H1 (cell line): ENCODE results near the gene MAGEB3. TPM values are rescaled to one million over a fixed set of nuclear protein-coding genes. Genes with fewer than 3 reads are reported as not detected.

Experiments
- CTCF ChIA-PET: fragments of 300-600 bp; sonication (Branson Sonifier 250); formaldehyde crosslinking; loops from one replicate; lab custom pipeline; 2021; ENCODE audit not compliant: partially characterized antibody; lab: Charles Lee
- POLR2A ChIA-PET: fragments of 300-600 bp; sonication (Branson Sonifier 250); formaldehyde crosslinking; loops from one replicate; lab custom pipeline; 2021; ENCODE audit warnings: inconsistent platforms; ENCODE audit not compliant: partially characterized antibody; lab: Charles Lee
- DNase-seq, 2 experiments: peaks; one replicate each; pipeline versions ENCODE4 v3.0.0 to v3.0.0-alpha.2; 2010 to 2022; ENCODE audit warnings: low spot score in 2 of 2, low read depth in 1 of 2, mixed read lengths in 1 of 2
- FAIRE-seq: peaks from 2 replicates; lab custom pipeline; 2011; peaks lifted over from hg19 to GRCh38; lab: Jason Lieb, UNC
- H2AFZ ChIP-seq: 2 replicates; pipeline ENCODE4 v1.8.1; 2012; ENCODE audit warnings: low read length, inconsistent platforms
- H2AK5ac ChIP-seq: 2 replicates; pipeline ENCODE4 v1.6.1; 2013; ENCODE audit warnings: low read depth, low read length
- H2BK120ac ChIP-seq: replicated peaks from 2 replicates; pipeline ENCODE3; 2013; ENCODE audit warnings: low read depth, low read length, inconsistent platforms
- H2BK12ac ChIP-seq: 2 replicates; pipeline ENCODE4 v1.6.1; 2013; ENCODE audit warnings: low read depth, low read length
- H2BK15ac ChIP-seq: 2 replicates; pipeline ENCODE4 v1.6.1; 2013; ENCODE audit warnings: low read length
- H2BK20ac ChIP-seq: 2 replicates; pipeline ENCODE4 v1.6.1; 2013; ENCODE audit warnings: low read length
- H2BK5ac ChIP-seq: 2 replicates; pipeline ENCODE4 v1.6.1; 2013; ENCODE audit warnings: low read depth, low read length
- H3K14ac ChIP-seq: 2 replicates; pipeline ENCODE4 v1.6.1; 2013; ENCODE audit warnings: inconsistent platforms; ENCODE audit not compliant: insufficient read length
- H3K18ac ChIP-seq: 2 replicates; pipeline ENCODE4 v1.6.1; 2013; ENCODE audit warnings: low read length; ENCODE audit errors: extremely low read depth
- H3K23ac ChIP-seq: 2 replicates; pipeline ENCODE4 v1.6.1; 2013; ENCODE audit warnings: inconsistent platforms; ENCODE audit not compliant: insufficient read length
- H3K23me2 ChIP-seq: 2 replicates; pipeline ENCODE4 v1.6.1; 2013; ENCODE audit warnings: low read depth, low read length
- H3K27ac ChIP-seq: 2 replicates; pipeline ENCODE4 v1.6.1; 2011; ENCODE audit warnings: low read depth, low read length, inconsistent platforms
- H3K27me3 ChIP-seq, 4 experiments: replicated peaks in 1 of 4; 1 replicate in 1 of 4; 2 replicates in 3 of 4; pipeline versions ENCODE4 v1.6.1 to v1.8.1; 2011 to 2013; ENCODE audit warnings: low read length in 3 of 4, mild to moderate bottlenecking in 3 of 4, inconsistent platforms in 2 of 4, mixed read lengths in 2 of 4, moderate library complexity in 1 of 4; ENCODE audit not compliant: control insufficient read depth in 3 of 4, insufficient read depth in 3 of 4; ENCODE audit errors: extremely low read depth in 1 of 4
- H3K36me3 ChIP-seq, 4 experiments: 2 replicates each; pipeline versions ENCODE4 v1.6.1 to v1.8.1; 2011 to 2013; ENCODE audit warnings: mild to moderate bottlenecking in 4 of 4, low read length in 3 of 4, moderate library complexity in 2 of 4, control low read depth in 1 of 4, inconsistent platforms in 1 of 4; ENCODE audit not compliant: insufficient read depth in 4 of 4, control insufficient read depth in 2 of 4
- H3K4ac ChIP-seq: replicated peaks from 2 replicates; pipeline ENCODE3; 2013; ENCODE audit warnings: low read length, low read depth, mixed read lengths, inconsistent platforms; ENCODE audit not compliant: insufficient read length
- H3K4me1 ChIP-seq, 4 experiments: replicated peaks in 1 of 4; 1 replicate in 1 of 4; 2 replicates in 3 of 4; pipeline versions ENCODE4 v1.6.1 to v1.8.1; 2011 to 2013; ENCODE audit warnings: low read length in 3 of 4, inconsistent platforms in 2 of 4, mixed read lengths in 1 of 4; ENCODE audit not compliant: insufficient read depth in 4 of 4, control insufficient read depth in 3 of 4
- H3K4me2 ChIP-seq, 2 experiments: 2 replicates each; pipeline versions ENCODE4 v1.6.1 to v1.8.1; 2011 to 2013; ENCODE audit warnings: low read depth in 2 of 2, low read length in 2 of 2, control low read depth in 1 of 2, inconsistent platforms in 1 of 2, mild to moderate bottlenecking in 1 of 2; ENCODE audit not compliant: insufficient read depth in 1 of 2
- H3K4me3 ChIP-seq, 4 experiments: fragments of 200-600, 300-600 bp in 1 of 4; sonication (generic), shearing (Covaris generic), sonication (Bioruptor Twin) in 1 of 4; 2 replicates each; pipeline versions ENCODE4 v1.5.1 to v1.8.1; 2011 to 2016; ENCODE audit warnings: low read length in 4 of 4, low read depth in 3 of 4, control low read depth in 2 of 4, inconsistent platforms in 2 of 4, mild to moderate bottlenecking in 2 of 4, mixed read lengths in 1 of 4, moderate library complexity in 1 of 4; ENCODE audit not compliant: insufficient read depth in 2 of 4; ENCODE audit errors: extremely low read depth in 1 of 4
- H3K56ac ChIP-seq: replicated peaks from 2 replicates; pipeline ENCODE3; 2013; ENCODE audit warnings: low read depth, mild to moderate bottlenecking, mixed read lengths, low read length, inconsistent platforms; ENCODE audit not compliant: insufficient read length
- H3K79me1 ChIP-seq: 2 replicates; pipeline ENCODE4 v1.6.1; 2013; ENCODE audit warnings: low read depth, low read length, control low read depth
- H3K79me2 ChIP-seq, 2 experiments: 2 replicates each; pipeline versions ENCODE4 v1.6.1 to v1.8.1; 2012 to 2013; ENCODE audit warnings: low read length in 2 of 2, mild to moderate bottlenecking in 2 of 2, inconsistent platforms in 1 of 2; ENCODE audit not compliant: insufficient read depth in 2 of 2, control insufficient read depth in 1 of 2
- H3K9ac ChIP-seq, 4 experiments: replicated peaks in 1 of 4; 1 replicate in 1 of 4; 2 replicates in 3 of 4; pipeline versions ENCODE4 v1.6.1 to v1.8.1; 2011 to 2013; ENCODE audit warnings: low read depth in 3 of 4, low read length in 3 of 4, control low read depth in 2 of 4, mild to moderate bottlenecking in 2 of 4, moderate library complexity in 2 of 4, inconsistent platforms in 1 of 4; ENCODE audit errors: extremely low read depth in 1 of 4
- H3K9me3 ChIP-seq, 2 experiments: 2 replicates each; pipeline versions ENCODE4 v1.6.1 to v1.8.1; 2012 to 2013; ENCODE audit warnings: mild to moderate bottlenecking in 2 of 2, moderate library complexity in 2 of 2, control low read depth in 1 of 2, inconsistent platforms in 1 of 2, low read depth in 1 of 2, low read length in 1 of 2, mixed read lengths in 1 of 2; ENCODE audit not compliant: insufficient read depth in 2 of 2
- H4K20me1 ChIP-seq, 2 experiments: replicated peaks in 1 of 2; 2 replicates each; pipeline versions ENCODE3 to v1.8.1; 2011 to 2013; ENCODE audit warnings: inconsistent platforms in 2 of 2, low read length in 2 of 2, mild to moderate bottlenecking in 1 of 2; ENCODE audit not compliant: insufficient read depth in 2 of 2, control insufficient read depth in 1 of 2
- H4K5ac ChIP-seq: 2 replicates; pipeline ENCODE4 v1.6.1; 2013; ENCODE audit warnings: low read length, low read depth, mixed read lengths, inconsistent platforms; ENCODE audit not compliant: insufficient read length
- H4K8ac ChIP-seq: 2 replicates; pipeline ENCODE4 v1.8.0; 2013; ENCODE audit warnings: mild to moderate bottlenecking, moderate library complexity, low read length, inconsistent platforms; ENCODE audit not compliant: insufficient read depth; ENCODE audit errors: extremely low read depth
- H4K91ac ChIP-seq: replicated peaks from 2 replicates; pipeline ENCODE3; 2013; ENCODE audit warnings: low read length, mixed read lengths, inconsistent platforms; ENCODE audit not compliant: insufficient read length
- CREB1 ChIP-seq: IDR thresholded peaks from 2 replicates; pipeline ENCODE4 v1.6.1; 2012; ENCODE audit warnings: inconsistent platforms
- EGR1 ChIP-seq: IDR thresholded peaks from 2 replicates; pipeline ENCODE4 v1.6.1; 2011; ENCODE audit warnings: low read depth, low read length, borderline replicate concordance
- EP300 ChIP-seq, 2 experiments: IDR thresholded peaks; 1 replicate in 1 of 2; 2 replicates in 1 of 2; pipeline ENCODE4 v1.6.1; 2011 to 2012; ENCODE audit warnings: low read depth in 2 of 2, low read length in 2 of 2, mild to moderate bottlenecking in 2 of 2, borderline replicate concordance in 1 of 2, inconsistent platforms in 1 of 2, moderate library complexity in 1 of 2
- FOSL1 ChIP-seq: IDR thresholded peaks from 2 replicates; pipeline ENCODE4 v1.6.1; 2011; ENCODE audit warnings: mild to moderate bottlenecking, low read depth, low read length, moderate library complexity; ENCODE audit not compliant: insufficient read depth
- JUN ChIP-seq: IDR thresholded peaks from 2 replicates; pipeline ENCODE4 v1.6.1; 2011; ENCODE audit warnings: low read depth, mild to moderate bottlenecking, improper control_type of control experiment, low read length
- JUND ChIP-seq: IDR thresholded peaks from 2 replicates; pipeline ENCODE4 v1.6.1; 2011; ENCODE audit warnings: mild to moderate bottlenecking, improper control_type of control experiment, low read length
- KDM1A ChIP-seq: fragments of 200-600, 300-600 bp; sonication (generic); IDR thresholded peaks from 2 replicates; pipeline ENCODE4 v1.7.1; 2016; ENCODE audit warnings: mild to moderate bottlenecking, low read length, borderline replicate concordance
- NANOG ChIP-seq: IDR thresholded peaks from 2 replicates; pipeline ENCODE4 v1.6.1; 2011; ENCODE audit warnings: low read length, low read depth, mild to moderate bottlenecking, inconsistent platforms; ENCODE audit not compliant: insufficient read depth, poor library complexity, severe bottlenecking
- NRF1 ChIP-seq: IDR thresholded peaks from 2 replicates; pipeline ENCODE4 v1.6.1; 2011; ENCODE audit warnings: mild to moderate bottlenecking, low read depth, low read length, improper control_type of control experiment
- RXRA ChIP-seq: IDR thresholded peaks from 2 replicates; pipeline ENCODE4 v1.6.1; 2011; ENCODE audit warnings: low read depth, mild to moderate bottlenecking, low read length, moderate library complexity; ENCODE audit not compliant: insufficient read depth
- SIX5 ChIP-seq: IDR thresholded peaks from 2 replicates; pipeline ENCODE4 v1.6.1; 2011; ENCODE audit warnings: mild to moderate bottlenecking, low read depth, low read length
- SP4 ChIP-seq: IDR thresholded peaks from 2 replicates; pipeline ENCODE4 v1.6.1; 2012; ENCODE audit warnings: low read length, inconsistent platforms
- SRF ChIP-seq: IDR thresholded peaks from 2 replicates; pipeline ENCODE4 v1.6.1; 2011; ENCODE audit warnings: mild to moderate bottlenecking, low read depth, low read length, moderate library complexity
- SUZ12 ChIP-seq: fragments of 200-600 bp; sonication (generic); IDR thresholded peaks from 2 replicates; pipeline ENCODE4 v1.6.1; 2012; ENCODE audit warnings: mild to moderate bottlenecking, inconsistent platforms, low read length, moderate library complexity, mixed read lengths
- WGBS, 2 experiments: shearing (Covaris generic) in 1 of 2; methylation state at CpG; one replicate each; pipeline versions ENCODE4 v1.1.6 to v1.1.7; 2013 to 2015; ENCODE audit warnings: low lambda C conversion rate in 2 of 2, mixed read lengths in 2 of 2, inconsistent platforms in 1 of 2, low coverage in 1 of 2, missing lambda C conversion rate in 1 of 2; ENCODE audit not compliant: insufficient replicate concordance in 2 of 2, insufficient coverage in 1 of 2, insufficient read length in 1 of 2; ENCODE audit errors: extremely low coverage in 1 of 2, missing lambda C conversion rate in 1 of 2; 5-methylcytosine and 5-hydroxymethylcytosine counted together
- polyA plus RNA-seq, 7 experiments: library from polyadenylated mRNA; depleted of rRNA in 3 of 7; stranded (reverse) in 5 of 7; unstranded in 2 of 7; fragments of >200 nt in 5 of 7; fragments of 200-250 nt in 2 of 7; gene quantifications; 1 replicate in 5 of 7; 2 replicates in 1 of 7; 4 replicates in 1 of 7; pipeline versions ENCODE4 v1.2.1 to v1.2.3, GENCODE V29; 2011 to 2013; ENCODE audit warnings: missing spikeins in 2 of 7, mixed read lengths in 2 of 7
- total RNA-seq: library from RNA; stranded (reverse); fragmentation: NEBNext Ultra II Directional; extraction: Animal tissue kit (Norgen Biotek cat#: 25700); gene quantifications from 2 replicates; pipeline ENCODE4 v1.2.1, GENCODE V29; 2021

MAGEB3 gene
- total and polyA plus RNA-seq, 2 of the 8 experiments (the other 6 are each of a cell fraction or from before 2014, with no cell fraction given): not detected

DNA sequence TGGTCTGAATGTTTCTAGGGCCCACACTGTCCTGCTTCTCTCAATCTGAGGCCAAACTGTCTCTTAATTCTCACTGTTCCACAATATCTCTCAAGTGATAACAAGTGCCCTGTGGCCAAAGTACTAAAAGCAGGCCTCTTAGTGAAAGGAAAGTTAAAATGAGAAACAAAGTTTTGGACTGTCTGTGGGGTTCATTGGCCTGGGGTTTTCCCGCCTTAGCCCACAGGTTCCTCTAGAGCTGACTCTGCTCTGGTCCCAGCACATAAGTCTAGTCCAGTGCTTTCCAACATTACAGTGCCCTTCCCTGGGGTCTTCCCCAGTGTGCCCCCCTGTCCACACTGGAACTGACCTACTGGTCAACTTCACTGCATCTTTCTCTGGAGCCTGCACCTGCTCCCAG lies 22.8 kb downstream of the MAGEB3 start:
- Histone ChIP-seq H3K14ac (no peak overlapping the region), H3K18ac (no peak overlapping the region), H3K23ac (no peak overlapping the region), H3K4me2 (no peak overlapping the region), H2AK5ac (no peak overlapping the region), H2AFZ (no peak overlapping the region), H2BK15ac (no peak overlapping the region), H3K36me3 (no peaks in the 10 kb centered on the region), H2BK12ac (no peak overlapping the region), H2BK120ac (no peak overlapping the region), H3K79me2 (no peaks in the 10 kb centered on the region), H3K9me3 (peaks cover 7 to 14% of the 10 kb centered on the region in 2 experiments; a peak in 3 of 4 replicates), H2BK20ac (no peak overlapping the region), H3K56ac (no peak overlapping the region), H3K27me3 (no peaks in the 10 kb centered on the region), H3K79me1 (no peaks in the 10 kb centered on the region), H4K5ac (no peak overlapping the region), H4K91ac (no peak overlapping the region), H3K4me3 (no peak overlapping the region), H3K23me2 (no peaks in the 10 kb centered on the region)
- CTCF ChIA-PET: no interaction called here
- no peak for FAIRE-seq
- POLR2A ChIA-PET: no interaction called here
- 80% methylated on average over 1 of the region's 1 CpG; no CpG with 5 or more reads in 1 of the 2 experiments for WGBS, 2 experiments
- TF ChIP-seq SP4: no peak
- TF ChIP-seq FOSL1: no peak
- no peak for TF ChIP-seq SUZ12
- no peak for TF ChIP-seq EGR1
- TF ChIP-seq EP300 (IDR thresholded peaks at IDR 0.05; ENCODE audit: borderline replicate concordance in 1 of 2, low read depth in 2 of 2, low read length in 2 of 2): no peak
- no peak for TF ChIP-seq JUN
- no peak for TF ChIP-seq JUND
- no peak for TF ChIP-seq SIX5
- no peak for TF ChIP-seq KDM1A
- TF ChIP-seq SRF: no peak
- no peak for TF ChIP-seq NANOG
- no peak for TF ChIP-seq NRF1
- no peak for TF ChIP-seq RXRA
- TF ChIP-seq CREB1: no peak
- TF ChIP-seq, all 59 proteins: peak for 0
- Histone ChIP-seq H4K8ac (no peak overlapping the region), H3K4ac (no peak overlapping the region), H3K27ac (no peak overlapping the region), H3K9ac (no peak overlapping the region), H2BK5ac (no peak overlapping the region), H4K20me1 (no peaks in the 10 kb centered on the region), H3K4me1 (no peaks in the 10 kb centered on the region)
- DNase-seq: no peak
